ENCODE data around the gene LRP8.
A peak's percentile ranks its signal among the peaks of the same experiment; 100 is the strongest.

LRP8 gene

GRCh38 chr1:53339736-53340635, 12.1 kb upstream of the LRP8 start:
- DNase-seq = no peak

GRCh38 chr1:53338423-53338822, 10.6 kb upstream of the LRP8 start:
- no peak for DNase-seq

- DNase-seq = no peak
Measured at GRCh38 chr1:53337499-53337898, 9.6 kb upstream of the LRP8 start.

GRCh38 chr1:53336146-53336545, 8.3 kb upstream of the LRP8 start:
- no peak for DNase-seq

GRCh38 chr1:53335661-53336060, 7.8 kb upstream of the LRP8 start:
- DNase-seq = no peak

- no peak for DNase-seq
Measured at GRCh38 chr1:53334781-53335180, 6.9 kb upstream of the LRP8 start.

- DNase-seq = no peak
Measured at GRCh38 chr1:53334312-53334711, 6.4 kb upstream of the LRP8 start.

- no peak for DNase-seq
Measured at GRCh38 chr1:53332833-53333232, 5.0 kb upstream of the LRP8 start.

- DNase-seq = no peak
Measured at GRCh38 chr1:53332186-53332564, 4.3 kb upstream of the LRP8 start.

GRCh38 chr1:53331446-53332185, 3.7 kb upstream of the LRP8 start:
- DNase-seq = no peak

GRCh38 chr1:53330819-53331218, 2.9 kb upstream of the LRP8 start:
- no peak for DNase-seq

GRCh38 chr1:53328541-53329499, 950 bp upstream of the LRP8 start:
- no peak for DNase-seq

- DNase-seq = peak; percentile 64
Measured at GRCh38 chr1:53327182-53327913, 522 bp downstream of the LRP8 start.

GRCh38 chr1:53326598-53327181, 1.2 kb downstream of the LRP8 start:
- DNase-seq = peak; percentile 66

GRCh38 chr1:53326088-53326597, 1.7 kb downstream of the LRP8 start:
- DNase-seq = peak; percentile 95

GRCh38 chr1:53325326-53326087, 2.4 kb downstream of the LRP8 start:
- no peak for DNase-seq

- DNase-seq = no peak
Measured at GRCh38 chr1:53324728-53325297, 3.1 kb downstream of the LRP8 start.

- DNase-seq = no peak
Measured at GRCh38 chr1:53324321-53324720, 3.5 kb downstream of the LRP8 start.

- DNase-seq = no peak
Measured at GRCh38 chr1:53323316-53323715, 4.6 kb downstream of the LRP8 start.

- no peak for DNase-seq
Measured at GRCh38 chr1:53321776-53322602, 5.9 kb downstream of the LRP8 start.
